ENCODE results near the gene COMMD1. TPM values are rescaled to one million over a fixed set of nuclear protein-coding genes. Genes with fewer than 3 reads are reported as not detected.

The COMMD1 gene
- polyA plus RNA-seq, 2 of the 4 experiments (the other 2 are of a cell fraction) = 54.1 to 57.3 TPM

GRCh38 chr2:62071126-62071598 lies 165.7 kb downstream of the COMMD1 start:
- 69% methylated on average over 6 of the region's 6 CpGs for WGBS (ENCODE audit: missing lambda C conversion rate)
- no peak overlapping the region for H3K27ac ChIP-seq
- ATAC-seq = no peak

GRCh38 chr2:62071760-62072680 lies 166.5 kb downstream of the COMMD1 start:
- ATAC-seq (no peak), DNase-seq (ENCODE audit: low read depth in 1 of 2, low spot score in 1 of 2) (no peak), FAIRE-seq (no peak)

More at GRCh38 chr2:62071126-62071598, 165.7 kb downstream of the COMMD1 start:
- no peak for DNase-seq (ENCODE audit: low read depth in 1 of 2, low spot score in 1 of 2)
- POLR2A ChIA-PET = no interaction called here
- CTCF ChIA-PET = no interaction called here
- no peaks in the 10 kb centered on the region for H3K4me1 ChIP-seq
- no peak overlapping the region for H3K4me2 ChIP-seq
- TF ChIP-seq ZFP36 (IDR thresholded peaks at IDR 0.05; ENCODE audit: borderline replicate concordance, partially characterized antibody) (no peak), EP300 (IDR thresholded peaks at IDR 0.05) (no peak), KDM5A (IDR thresholded peaks at IDR 0.05) (no peak), TP53 (CRISPR knock-in tag; IDR thresholded peaks at IDR 0.05) (no peak), SREBF2 (IDR thresholded peaks at IDR 0.05) (no peak), GATA3 (IDR thresholded peaks at IDR 0.05; ENCODE audit: borderline replicate concordance) (no peak), FOSB (CRISPR knock-in tag; IDR thresholded peaks at IDR 0.05) (no peak), ZC3H11A (IDR thresholded peaks at IDR 0.05) (no peak), POLR2AphosphoS2 (conservative IDR thresholded peaks at IDR 0.05; ENCODE audit: low read length) (no peak), POLR2A (IDR thresholded peaks at IDR 0.05; ENCODE audit: low read length) (no peak), NR3C1 (IDR thresholded peaks at IDR 0.05) (no peak), RFX5 (IDR thresholded peaks at IDR 0.05) (no peak), ZNF302 (CRISPR knock-in tag; IDR thresholded peaks at IDR 0.05) (no peak)
- TF ChIP-seq, protein P1, sequence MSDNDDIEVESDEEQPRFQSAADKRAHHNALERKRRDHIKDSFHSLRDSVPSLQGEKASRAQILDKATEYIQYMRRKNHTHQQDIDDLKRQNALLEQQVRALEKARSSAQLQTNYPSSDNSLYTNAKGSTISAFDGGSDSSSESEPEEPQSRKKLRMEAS (IDR thresholded peaks at IDR 0.05) = no peak
- TF ChIP-seq, protein P2, sequence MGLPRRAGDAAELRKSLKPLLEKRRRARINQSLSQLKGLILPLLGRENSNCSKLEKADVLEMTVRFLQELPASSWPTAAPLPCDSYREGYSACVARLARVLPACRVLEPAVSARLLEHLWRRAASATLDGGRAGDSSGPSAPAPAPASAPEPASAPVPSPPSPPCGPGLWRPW (IDR thresholded peaks at IDR 0.05) = no peak
- no peak for FAIRE-seq
- no peaks in the 10 kb centered on the region; the same call in 2 of the 3 replicates for H3K9me3 ChIP-seq
- no peak overlapping the region for H3K4me3 ChIP-seq

DNA sequence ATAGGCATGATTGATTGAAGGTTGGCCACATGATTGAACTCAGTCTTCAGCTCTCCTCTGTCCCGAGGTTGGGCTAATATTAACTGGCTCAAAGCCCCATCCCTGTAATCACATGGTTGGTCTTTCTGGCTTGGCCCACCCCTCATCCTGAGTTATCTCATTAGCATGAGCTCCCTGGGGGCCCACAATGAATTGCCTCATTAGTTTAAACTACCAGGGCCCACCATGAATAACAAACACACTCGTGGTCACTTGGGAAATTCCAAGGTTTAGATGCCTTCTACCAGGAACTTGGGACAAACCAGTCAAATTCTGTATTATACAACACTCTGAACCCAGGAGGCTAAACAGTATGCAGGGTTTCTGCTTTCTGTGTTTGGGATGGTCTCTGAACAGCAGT lies 168.8 kb downstream of the COMMD1 start:
- TF ChIP-seq NPAS2 (CRISPR knock-in tag; IDR thresholded peaks at IDR 0.05; ENCODE audit: borderline replicate concordance) = no peak
- no peak for TF ChIP-seq FOXS1 (CRISPR knock-in tag; IDR thresholded peaks at IDR 0.05)
- no peak for TF ChIP-seq NFE2L2 (conservative IDR thresholded peaks at IDR 0.05; ENCODE audit: low read length)
- TF ChIP-seq, protein P3, sequence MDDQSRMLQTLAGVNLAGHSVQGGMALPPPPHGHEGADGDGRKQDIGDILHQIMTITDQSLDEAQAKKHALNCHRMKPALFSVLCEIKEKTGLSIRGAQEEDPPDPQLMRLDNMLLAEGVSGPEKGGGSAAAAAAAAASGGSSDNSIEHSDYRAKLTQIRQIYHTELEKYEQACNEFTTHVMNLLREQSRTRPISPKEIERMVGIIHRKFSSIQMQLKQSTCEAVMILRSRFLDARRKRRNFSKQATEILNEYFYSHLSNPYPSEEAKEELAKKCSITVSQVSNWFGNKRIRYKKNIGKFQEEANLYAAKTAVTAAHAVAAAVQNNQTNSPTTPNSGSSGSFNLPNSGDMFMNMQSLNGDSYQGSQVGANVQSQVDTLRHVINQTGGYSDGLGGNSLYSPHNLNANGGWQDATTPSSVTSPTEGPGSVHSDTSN (IDR thresholded peaks at IDR 0.05) = no peak
- ChIA-PET POLR2A (no interaction called here), CTCF (interaction anchor here (0.6 to 0.7 kb wide), 3 partner anchors 9 to 189 kb away, joined by 3 to 4 read pairs (median 3); no protein-coding TSS in a partner anchor)
- DNase-seq (ENCODE audit: low read depth in 1 of 2, low spot score in 1 of 2) (no peak), FAIRE-seq (no peak), ATAC-seq (no peak)
- Histone ChIP-seq H3K4me1 (no peaks in the 10 kb centered on the region), H3K9me3 (no peaks in the 10 kb centered on the region; the same call in 2 of the 3 replicates), H3K4me3 (no peak overlapping the region), H3K4me2 (no peak overlapping the region), H3K27ac (no peak overlapping the region)
- 59% methylated on average over 2 of the region's 2 CpGs for WGBS (ENCODE audit: missing lambda C conversion rate)

More at GRCh38 chr2:62071760-62072680, 166.5 kb downstream of the COMMD1 start:
- CTCF ChIA-PET = interaction anchor here (0.6 kb wide), 1 partner anchor 805 kb away, joined by 5 read pairs; no protein-coding TSS in a partner anchor
- H3K27ac ChIP-seq = no peak overlapping the region
- H3K9me3 ChIP-seq = no peaks in the 10 kb centered on the region; the same call in 2 of the 3 replicates
- no peak overlapping the region for H3K4me2 ChIP-seq
- POLR2A ChIA-PET = no interaction called here
- TF ChIP-seq HOXB13 (CRISPR knock-in tag; IDR thresholded peaks at IDR 0.05; ENCODE audit: low read depth) = no peak
- no peak for TF ChIP-seq JUNB (IDR thresholded peaks at IDR 0.05)
- no peak for TF ChIP-seq ZC3H11A (IDR thresholded peaks at IDR 0.05)
- TF ChIP-seq KDM5A (IDR thresholded peaks at IDR 0.05) = no peak
- no peak for TF ChIP-seq NR3C1 (IDR thresholded peaks at IDR 0.05)
- no peak for TF ChIP-seq CEBPB (IDR thresholded peaks at IDR 0.05)
- TF ChIP-seq, protein P4, sequence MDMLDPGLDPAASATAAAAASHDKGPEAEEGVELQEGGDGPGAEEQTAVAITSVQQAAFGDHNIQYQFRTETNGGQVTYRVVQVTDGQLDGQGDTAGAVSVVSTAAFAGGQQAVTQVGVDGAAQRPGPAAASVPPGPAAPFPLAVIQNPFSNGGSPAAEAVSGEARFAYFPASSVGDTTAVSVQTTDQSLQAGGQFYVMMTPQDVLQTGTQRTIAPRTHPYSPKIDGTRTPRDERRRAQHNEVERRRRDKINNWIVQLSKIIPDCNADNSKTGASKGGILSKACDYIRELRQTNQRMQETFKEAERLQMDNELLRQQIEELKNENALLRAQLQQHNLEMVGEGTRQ (IDR thresholded peaks at IDR 0.05) = no peak
- no peak for TF ChIP-seq CHD2 (IDR thresholded peaks at IDR 0.05; ENCODE audit: low read length, partially characterized antibody)
- 94% methylated on average over 7 of the region's 7 CpGs for WGBS (ENCODE audit: missing lambda C conversion rate)
- no peak overlapping the region for H3K4me3 ChIP-seq
- H3K4me1 ChIP-seq = no peaks in the 10 kb centered on the region
